ENCODE measurements around the gene CFAP410.

DNA sequence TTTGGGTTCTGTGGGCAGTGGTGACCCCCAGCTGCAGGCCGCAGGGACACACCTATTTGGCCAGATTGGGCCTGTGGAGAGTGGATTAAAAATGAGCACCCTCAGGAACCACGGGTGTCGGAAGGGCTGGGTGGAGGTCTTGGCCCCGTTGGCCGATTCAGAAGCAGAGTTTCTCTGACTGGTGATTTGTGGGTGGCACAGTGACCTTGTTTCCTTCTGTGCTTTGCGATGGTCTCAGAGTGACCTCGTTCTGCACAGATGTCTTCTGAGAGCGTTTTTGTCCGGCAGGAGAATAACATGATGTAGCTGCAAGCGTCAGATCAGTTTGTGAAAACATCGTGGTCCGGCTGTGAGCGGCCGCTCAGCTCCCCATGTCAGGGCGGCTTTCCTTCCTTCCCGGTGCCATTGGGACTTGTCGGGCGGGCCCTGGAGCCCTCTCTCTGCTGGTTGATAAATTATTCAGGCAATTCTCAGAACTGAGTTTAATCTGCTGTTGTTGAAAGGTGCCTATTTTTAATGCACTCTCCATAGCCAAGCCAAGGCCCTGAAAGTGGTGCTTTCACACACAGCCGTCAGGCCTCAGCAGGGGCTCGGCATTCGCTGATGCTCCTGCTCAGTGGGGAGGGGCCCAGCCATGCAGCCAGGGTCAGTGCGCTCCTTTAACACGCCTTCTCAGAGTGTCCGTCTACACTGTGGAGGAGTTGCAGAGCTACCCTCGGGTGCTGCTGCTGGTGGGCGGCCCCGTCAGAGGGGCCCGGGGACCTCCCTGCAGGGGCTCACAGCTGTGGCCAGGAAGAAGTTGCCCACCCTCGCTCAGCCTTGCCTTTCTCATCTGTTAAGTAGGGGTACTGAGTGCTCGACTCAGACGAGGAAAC, 41.0 kb upstream of the CFAP410 start:
- TF ChIP-seq, protein P1, sequence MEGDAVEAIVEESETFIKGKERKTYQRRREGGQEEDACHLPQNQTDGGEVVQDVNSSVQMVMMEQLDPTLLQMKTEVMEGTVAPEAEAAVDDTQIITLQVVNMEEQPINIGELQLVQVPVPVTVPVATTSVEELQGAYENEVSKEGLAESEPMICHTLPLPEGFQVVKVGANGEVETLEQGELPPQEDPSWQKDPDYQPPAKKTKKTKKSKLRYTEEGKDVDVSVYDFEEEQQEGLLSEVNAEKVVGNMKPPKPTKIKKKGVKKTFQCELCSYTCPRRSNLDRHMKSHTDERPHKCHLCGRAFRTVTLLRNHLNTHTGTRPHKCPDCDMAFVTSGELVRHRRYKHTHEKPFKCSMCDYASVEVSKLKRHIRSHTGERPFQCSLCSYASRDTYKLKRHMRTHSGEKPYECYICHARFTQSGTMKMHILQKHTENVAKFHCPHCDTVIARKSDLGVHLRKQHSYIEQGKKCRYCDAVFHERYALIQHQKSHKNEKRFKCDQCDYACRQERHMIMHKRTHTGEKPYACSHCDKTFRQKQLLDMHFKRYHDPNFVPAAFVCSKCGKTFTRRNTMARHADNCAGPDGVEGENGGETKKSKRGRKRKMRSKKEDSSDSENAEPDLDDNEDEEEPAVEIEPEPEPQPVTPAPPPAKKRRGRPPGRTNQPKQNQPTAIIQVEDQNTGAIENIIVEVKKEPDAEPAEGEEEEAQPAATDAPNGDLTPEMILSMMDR (IDR thresholded peaks at IDR 0.05), result no peak
- no peak for TF ChIP-seq POLR2A (IDR thresholded peaks at IDR 0.05)

Data from prostate gland (tissue), 2 donors.